GM12878 (cell line): Measurements from ENCODE around the gene DNTTIP2. TPM values are rescaled to one million over a fixed set of nuclear protein-coding genes. Genes with fewer than 3 reads are reported as not detected.

ENCODE experiments used
- ATAC-seq: fragments of 200-7000 bp; cut with Tn5 transposase; 3 replicates; pipeline ENCODE4 v1.9.1; 2020; ENCODE audit warnings: mild to moderate bottlenecking, moderate library complexity
- BruUV-seq: library from RNA; stranded (reverse); fragments of 400-500 nt; replicated peaks from 2 replicates; lab custom pipeline; 2021; lab: Mats Ljungman, UMichigan
- CTCF ChIA-PET: fragments of 300-600 bp; sonication (Branson Sonifier 250); formaldehyde crosslinking; extraction: SDS; loops from one replicate; lab custom pipeline; 2021; ENCODE audit warnings: inconsistent platforms; lab: Yijun Ruan, JAX
- POLR2A ChIA-PET: fragments of 350-600 bp; formaldehyde crosslinking; extraction: SDS; loops from one replicate; lab custom pipeline; 2021; ENCODE audit warnings: inconsistent platforms; lab: Charles Lee
- RAD21 ChIA-PET: fragments of 300-600 bp; sonication (Branson Sonifier 250); formaldehyde crosslinking; loops from one replicate; lab custom pipeline; 2023; ENCODE audit warnings: antibody characterized with exemption; ENCODE audit not compliant: unreplicated experiment; lab: Charles Lee
- SMC1A ChIA-PET: fragments of 300-600 bp; sonication (Branson Sonifier 250); formaldehyde crosslinking; loops from one replicate; lab custom pipeline; 2023; ENCODE audit not compliant: unreplicated experiment, uncharacterized antibody; lab: Charles Lee
- DNase-seq: peaks from one replicate; pipeline ENCODE4 v3.0.0-alpha.2; 2011; ENCODE audit warnings: low read depth, low spot score
- FAIRE-seq: peaks from 3 replicates; lab custom pipeline; 2011; peaks lifted over from hg19 to GRCh38; lab: Jason Lieb, UNC
- H2AFZ ChIP-seq: 2 replicates; pipeline ENCODE4 v1.6.0; 2011; ENCODE audit warnings: low read depth, low read length, control low read depth; ENCODE audit not compliant: control insufficient read depth
- H3K27ac ChIP-seq: 2 replicates; pipeline ENCODE4 v1.5.1; 2011; ENCODE audit warnings: control low read depth; ENCODE audit not compliant: control insufficient read depth, insufficient read depth
- H3K27me3 ChIP-seq, 2 experiments: replicated peaks in 1 of 2; 2 replicates each; pipeline versions ENCODE4 v1.6.0 to v1.6.1; 2011; ENCODE audit warnings: low read length in 1 of 2; ENCODE audit not compliant: control insufficient read depth in 2 of 2, insufficient read depth in 2 of 2
- H3K36me3 ChIP-seq, 2 experiments: 2 replicates each; pipeline ENCODE4 v1.5.1; 2011; ENCODE audit warnings: low read length in 1 of 2; ENCODE audit not compliant: control insufficient read depth in 2 of 2, insufficient read depth in 2 of 2
- H3K4me1 ChIP-seq: 2 replicates; pipeline ENCODE4 v1.6.1; 2011; ENCODE audit warnings: mild to moderate bottlenecking, low read length, moderate library complexity, mixed read lengths; ENCODE audit not compliant: control insufficient read depth, insufficient read depth
- H3K4me2 ChIP-seq: 2 replicates; pipeline ENCODE4 v1.6.0; 2011; ENCODE audit warnings: control low read depth; ENCODE audit not compliant: control insufficient read depth, insufficient read depth
- H3K4me3 ChIP-seq: fragments of 200-600 bp; sonication (generic); 2 replicates; pipeline ENCODE4 v1.5.1; 2016
- H3K79me2 ChIP-seq: 2 replicates; pipeline ENCODE4 v1.6.0; 2011; ENCODE audit warnings: low read length; ENCODE audit not compliant: control insufficient read depth, insufficient read depth
- H3K9ac ChIP-seq: 2 replicates; pipeline ENCODE4 v1.8.0; 2011; ENCODE audit warnings: low read length, control low read depth, mixed read lengths; ENCODE audit not compliant: control insufficient read depth, insufficient read depth
- H3K9me3 ChIP-seq: replicated peaks from 3 replicates; pipeline ENCODE4 v1.5.1; 2011; ENCODE audit warnings: mild to moderate bottlenecking, low read length; ENCODE audit not compliant: control insufficient read depth, insufficient read depth
- H4K20me1 ChIP-seq: 2 replicates; pipeline ENCODE4 v1.6.0; 2011; ENCODE audit not compliant: control insufficient read depth, insufficient read depth
- DPF2 ChIP-seq: fragments of 450-650 bp; IDR thresholded peaks from 2 replicates; pipeline ENCODE4 v1.6.1; 2017; ENCODE audit warnings: mild to moderate bottlenecking
- NFXL1 ChIP-seq: fragments of 450-650 bp; IDR thresholded peaks from 2 replicates; pipeline ENCODE4 v1.6.1; 2017; ENCODE audit warnings: antibody characterized with exemption, mild to moderate bottlenecking, borderline replicate concordance
- POLR2AphosphoS5 ChIP-seq: IDR thresholded peaks from 2 replicates; pipeline ENCODE4 v1.6.1; 2011; ENCODE audit warnings: mild to moderate bottlenecking, low read length, inconsistent platforms
- SUPT20H ChIP-seq: IDR thresholded peaks from 2 replicates; pipeline ENCODE4 v1.6.1; 2011; ENCODE audit warnings: low read depth, mild to moderate bottlenecking, low read length, moderate library complexity, borderline replicate concordance; ENCODE audit not compliant: control insufficient read depth
- WGBS: methylation state at CpG from one replicate; pipeline ENCODE4 v1.1.6; 2016; ENCODE audit warnings: low lambda C conversion rate; ENCODE audit not compliant: insufficient replicate concordance, insufficient coverage; ENCODE audit errors: missing lambda C conversion rate; 5-methylcytosine and 5-hydroxymethylcytosine counted together
- in situ Hi-C: fragments of 300-500 bp; cut with MboI; formaldehyde crosslinking; loops from 9 replicates; pipeline ENCODE4 v1.14.3; 2018; ENCODE audit warnings: mixed read lengths
- intact Hi-C: fragments of 100-400 bp; cut with micrococcal nuclease; formaldehyde crosslinking; loops from one replicate; pipeline ENCODE4 v1.14.2; 2022; ENCODE audit not compliant: unreplicated experiment
- polyA plus RNA-seq, 11 experiments: library from polyadenylated mRNA; depleted of rRNA in 4 of 11; unstranded in 6 of 11; stranded (reverse) in 5 of 11; fragments of >200 nt; fragmentation: Nextera tagmentation in 4 of 11; fragmentation: Illumina TruSeq in 1 of 11; extraction: Ambion mirVana in 4 of 11; extraction: Trizol in 1 of 11; gene quantifications; 1 replicate in 1 of 11; 2 replicates in 10 of 11; pipeline versions ENCODE4 v1.2.1 to v1.2.3, GENCODE V29; 2011 to 2016; ENCODE audit warnings: inconsistent platforms in 2 of 11, missing spikeins in 2 of 11, low read depth in 1 of 11
- total RNA-seq, 4 experiments: library from RNA; depleted of rRNA in 3 of 4; stranded (reverse); fragments of >200 nt in 3 of 4; fragmentation: Illumina TruSeq in 1 of 4; extraction: Trizol in 1 of 4; gene quantifications; 2 replicates each; pipeline versions ENCODE4 v1.2.1 to v1.2.3, GENCODE V29; 2013 to 2021

DNTTIP2 gene
- total and polyA plus RNA-seq, 10 of the 15 experiments (the other 5 are each of a cell fraction or from before 2014, with no cell fraction given): 34.3 to 99.2 (median 74.9) TPM

GRCh38 chr1:93818570-93818959 lies 60.4 kb downstream of the DNTTIP2 start:
- intact Hi-C loops: no loop called here
- ATAC-seq: no peak; the same call in 1 of the 3 replicates
- SMC1A ChIA-PET: interaction anchor here (1.0 to 11.0 kb wide), 6 partner anchors 9 to 514 kb away, joined by 3 to 505 read pairs (median 3); no protein-coding TSS in a partner anchor

GRCh38 chr1:93817819-93818569 lies 61.0 kb downstream of the DNTTIP2 start:
- no peak overlapping the region for H3K4me2 ChIP-seq
- SMC1A ChIA-PET: interaction anchor here (0.5 to 11.0 kb wide), 10 partner anchors 10 to 513 kb away, joined by 3 to 505 read pairs (median 3); no protein-coding TSS in a partner anchor
- intact Hi-C loops: no loop called here

More at GRCh38 chr1:93818570-93818959, 60.4 kb downstream of the DNTTIP2 start:
- ChIA-PET CTCF (interaction anchor here (1.0 to 9.1 kb wide), 5 partner anchors 8 to 514 kb away, joined by 3 to 555 read pairs (median 5); no protein-coding TSS in a partner anchor), POLR2A (interaction anchor here (0.5 to 0.8 kb wide), 2 partner anchors 189 to 238 kb away, joined by 3 read pairs; no protein-coding TSS in a partner anchor), RAD21 (interaction anchor here (1.1 to 9.9 kb wide), 3 partner anchors 25 to 189 kb away, joined by 4 to 483 read pairs (median 5); no protein-coding TSS in a partner anchor)
- no peaks in the 10 kb centered on the region for H3K79me2 ChIP-seq
- H3K36me3 ChIP-seq: no peaks in the 10 kb centered on the region
- TF ChIP-seq DPF2: 0 out of 2 replicates have a peak, but pooled peaks have one; percentile 3
- TF ChIP-seq POLR2AphosphoS5: no peak
- H3K4me1 ChIP-seq: peaks cover 8% of the 10 kb centered on the region
- DNase-seq (no peak), FAIRE-seq (no peak)
- no peak overlapping the region for H3K4me2 ChIP-seq
- in situ Hi-C loops: loop anchor here (5.0 kb wide), 1 partner anchor 191 kb away; no protein-coding TSS in a partner anchor
- no peak overlapping the region for H3K9ac ChIP-seq
- no peak overlapping the region for H2AFZ ChIP-seq
- H3K4me3 ChIP-seq: no peak overlapping the region
- BruUV-seq: no TSS peak
- H4K20me1 ChIP-seq: no peaks in the 10 kb centered on the region
- no peak overlapping the region for H3K27ac ChIP-seq
- H3K27me3 ChIP-seq: no peaks in the 10 kb centered on the region; a peak in 2 of 4 replicates
- H3K9me3 ChIP-seq: no peaks in the 10 kb centered on the region

More at GRCh38 chr1:93817819-93818569, 61.0 kb downstream of the DNTTIP2 start:
- CTCF ChIA-PET: interaction anchor here (1.3 to 9.1 kb wide), 4 partner anchors 9 to 513 kb away, joined by 4 to 555 read pairs (median 80); no protein-coding TSS in a partner anchor
- Histone ChIP-seq H3K27me3 (no peaks in the 10 kb centered on the region; a peak in 2 of 4 replicates), H3K27ac (no peak overlapping the region), H3K9me3 (no peaks in the 10 kb centered on the region), H3K79me2 (no peaks in the 10 kb centered on the region), H3K4me3 (no peak overlapping the region), H2AFZ (no peak overlapping the region), H3K36me3 (no peaks in the 10 kb centered on the region), H3K9ac (no peak overlapping the region), H4K20me1 (no peaks in the 10 kb centered on the region), H3K4me1 (peaks cover 8% of the 10 kb centered on the region)
- ATAC-seq (peak; percentile 50), FAIRE-seq (no peak), DNase-seq (no peak)
- 66% methylated on average over 12 of the region's 12 CpGs for WGBS
- BruUV-seq: no TSS peak
- RAD21 ChIA-PET: interaction anchor here (1.1 to 9.9 kb wide), 4 partner anchors 26 to 202 kb away, joined by 4 to 483 read pairs (median 4); no protein-coding TSS in a partner anchor
- in situ Hi-C loops: loop anchor here (5.0 kb wide), 1 partner anchor 191 kb away; no protein-coding TSS in a partner anchor
- POLR2A ChIA-PET: interaction anchor here (0.8 kb wide), 1 partner anchor 189 kb away, joined by 3 read pairs; no protein-coding TSS in a partner anchor
- no peak for TF ChIP-seq SUPT20H
- 0 out of 2 replicates have a peak, but pooled peaks have one; percentile 22 for TF ChIP-seq DPF2
- TF ChIP-seq NFXL1: no peak
